GM12878 (cell line): ENCODE results near the gene TNFRSF6B. TPM values are rescaled to one million over a fixed set of nuclear protein-coding genes. Genes with fewer than 3 reads are reported as not detected.

Experiments used
- ATAC-seq: fragments of 200-7000 bp; cut with Tn5 transposase; 3 replicates; pipeline ENCODE4 v1.9.1; 2020; ENCODE audit warnings: mild to moderate bottlenecking, moderate library complexity
- BruUV-seq: library from RNA; stranded (reverse); fragments of 400-500 nt; replicated peaks from 2 replicates; lab custom pipeline; 2021; lab: Mats Ljungman, UMichigan
- CTCF ChIA-PET: fragments of 300-600 bp; sonication (Branson Sonifier 250); formaldehyde crosslinking; extraction: SDS; loops from one replicate; lab custom pipeline; 2021; ENCODE audit warnings: inconsistent platforms; lab: Yijun Ruan, JAX
- POLR2A ChIA-PET: fragments of 350-600 bp; formaldehyde crosslinking; extraction: SDS; loops from one replicate; lab custom pipeline; 2021; ENCODE audit warnings: inconsistent platforms; lab: Charles Lee
- RAD21 ChIA-PET: fragments of 300-600 bp; sonication (Branson Sonifier 250); formaldehyde crosslinking; loops from one replicate; lab custom pipeline; 2023; ENCODE audit warnings: antibody characterized with exemption; ENCODE audit not compliant: unreplicated experiment; lab: Charles Lee
- SMC1A ChIA-PET: fragments of 300-600 bp; sonication (Branson Sonifier 250); formaldehyde crosslinking; loops from one replicate; lab custom pipeline; 2023; ENCODE audit not compliant: unreplicated experiment, uncharacterized antibody; lab: Charles Lee
- DNase-seq: peaks from one replicate; pipeline ENCODE4 v3.0.0-alpha.2; 2011; ENCODE audit warnings: low read depth, low spot score
- FAIRE-seq: peaks from 3 replicates; lab custom pipeline; 2011; peaks lifted over from hg19 to GRCh38; lab: Jason Lieb, UNC
- H2AFZ ChIP-seq: 2 replicates; pipeline ENCODE4 v1.6.0; 2011; ENCODE audit warnings: low read depth, low read length, control low read depth; ENCODE audit not compliant: control insufficient read depth
- H3K27ac ChIP-seq: 2 replicates; pipeline ENCODE4 v1.5.1; 2011; ENCODE audit warnings: control low read depth; ENCODE audit not compliant: control insufficient read depth, insufficient read depth
- H3K27me3 ChIP-seq, 2 experiments: replicated peaks in 1 of 2; 2 replicates each; pipeline versions ENCODE4 v1.6.0 to v1.6.1; 2011; ENCODE audit warnings: low read length in 1 of 2; ENCODE audit not compliant: control insufficient read depth in 2 of 2, insufficient read depth in 2 of 2
- H3K36me3 ChIP-seq, 2 experiments: 2 replicates each; pipeline ENCODE4 v1.5.1; 2011; ENCODE audit warnings: low read length in 1 of 2; ENCODE audit not compliant: control insufficient read depth in 2 of 2, insufficient read depth in 2 of 2
- H3K4me1 ChIP-seq: 2 replicates; pipeline ENCODE4 v1.6.1; 2011; ENCODE audit warnings: mild to moderate bottlenecking, low read length, moderate library complexity, mixed read lengths; ENCODE audit not compliant: control insufficient read depth, insufficient read depth
- H3K4me2 ChIP-seq: 2 replicates; pipeline ENCODE4 v1.6.0; 2011; ENCODE audit warnings: control low read depth; ENCODE audit not compliant: control insufficient read depth, insufficient read depth
- H3K4me3 ChIP-seq: fragments of 200-600 bp; sonication (generic); 2 replicates; pipeline ENCODE4 v1.5.1; 2016
- H3K79me2 ChIP-seq: 2 replicates; pipeline ENCODE4 v1.6.0; 2011; ENCODE audit warnings: low read length; ENCODE audit not compliant: control insufficient read depth, insufficient read depth
- H3K9ac ChIP-seq: 2 replicates; pipeline ENCODE4 v1.8.0; 2011; ENCODE audit warnings: low read length, control low read depth, mixed read lengths; ENCODE audit not compliant: control insufficient read depth, insufficient read depth
- H3K9me3 ChIP-seq: replicated peaks from 3 replicates; pipeline ENCODE4 v1.5.1; 2011; ENCODE audit warnings: mild to moderate bottlenecking, low read length; ENCODE audit not compliant: control insufficient read depth, insufficient read depth
- H4K20me1 ChIP-seq: 2 replicates; pipeline ENCODE4 v1.6.0; 2011; ENCODE audit not compliant: control insufficient read depth, insufficient read depth
- GABPA ChIP-seq: IDR thresholded peaks from 2 replicates; pipeline ENCODE4 v1.6.1; 2014; ENCODE audit warnings: antibody characterized with exemption, low read depth, mild to moderate bottlenecking, inconsistent platforms
- JUNB ChIP-seq: IDR thresholded peaks from 2 replicates; pipeline ENCODE4 v1.6.1; 2016; ENCODE audit warnings: antibody characterized with exemption, mild to moderate bottlenecking
- KDM1A ChIP-seq: fragments of 200-600 bp; sonication (generic); IDR thresholded peaks from 2 replicates; pipeline ENCODE4 v1.6.1; 2016; ENCODE audit warnings: borderline replicate concordance
- NFXL1 ChIP-seq: fragments of 450-650 bp; IDR thresholded peaks from 2 replicates; pipeline ENCODE4 v1.6.1; 2017; ENCODE audit warnings: antibody characterized with exemption, mild to moderate bottlenecking, borderline replicate concordance
- POLR2A ChIP-seq: IDR thresholded peaks from 2 replicates; pipeline ENCODE4 v1.6.1; 2011; ENCODE audit warnings: low read depth, mild to moderate bottlenecking, low read length
- SP1 ChIP-seq: IDR thresholded peaks from one replicate; pipeline ENCODE4 v1.6.1; 2011; ENCODE audit warnings: low read depth, low read length
- ZNF24 ChIP-seq: fragments of 450-650 bp; IDR thresholded peaks from 2 replicates; pipeline ENCODE4 v1.6.1; 2017; ENCODE audit warnings: antibody characterized with exemption, mild to moderate bottlenecking
- ZSCAN29 ChIP-seq: fragments of 450-650 bp; IDR thresholded peaks from 2 replicates; pipeline ENCODE4 v1.6.1; 2017; ENCODE audit warnings: mild to moderate bottlenecking, moderate library complexity
- WGBS: methylation state at CpG from one replicate; pipeline ENCODE4 v1.1.6; 2016; ENCODE audit warnings: low lambda C conversion rate; ENCODE audit not compliant: insufficient replicate concordance, insufficient coverage; ENCODE audit errors: missing lambda C conversion rate; 5-methylcytosine and 5-hydroxymethylcytosine counted together
- in situ Hi-C: fragments of 300-500 bp; cut with MboI; formaldehyde crosslinking; loops from 9 replicates; pipeline ENCODE4 v1.14.3; 2018; ENCODE audit warnings: mixed read lengths
- intact Hi-C: fragments of 100-400 bp; cut with micrococcal nuclease; formaldehyde crosslinking; loops from one replicate; pipeline ENCODE4 v1.14.2; 2022; ENCODE audit not compliant: unreplicated experiment
- polyA plus RNA-seq, 11 experiments: library from polyadenylated mRNA; depleted of rRNA in 4 of 11; unstranded in 6 of 11; stranded (reverse) in 5 of 11; fragments of >200 nt; fragmentation: Nextera tagmentation in 4 of 11; fragmentation: Illumina TruSeq in 1 of 11; extraction: Ambion mirVana in 4 of 11; extraction: Trizol in 1 of 11; gene quantifications; 1 replicate in 1 of 11; 2 replicates in 10 of 11; pipeline versions ENCODE4 v1.2.1 to v1.2.3, GENCODE V29; 2011 to 2016; ENCODE audit warnings: inconsistent platforms in 2 of 11, missing spikeins in 2 of 11, low read depth in 1 of 11
- total RNA-seq, 4 experiments: library from RNA; depleted of rRNA in 3 of 4; stranded (reverse); fragments of >200 nt in 3 of 4; fragmentation: Illumina TruSeq in 1 of 4; extraction: Trizol in 1 of 4; gene quantifications; 2 replicates each; pipeline versions ENCODE4 v1.2.1 to v1.2.3, GENCODE V29; 2013 to 2021
- TF ChIP-seq, protein P1 (sequence below): fragments of 450-650 bp; IDR thresholded peaks from 2 replicates; pipeline ENCODE4 v1.6.1; 2017; ENCODE audit warnings: antibody characterized with exemption, mild to moderate bottlenecking, moderate library complexity
- TF ChIP-seq, protein P2 (sequence below): fragments of 450-650 bp; IDR thresholded peaks from 2 replicates; pipeline ENCODE4 v1.6.1; 2017; ENCODE audit warnings: borderline replicate concordance
- TF ChIP-seq, protein P3 (sequence below): fragments of 450-650 bp; formaldehyde crosslinking; IDR thresholded peaks from 2 replicates; pipeline ENCODE4 v1.4.0; 2020; ENCODE audit warnings: mild to moderate bottlenecking, moderate library complexity
- TF ChIP-seq, protein P4 (sequence below): IDR thresholded peaks from 2 replicates; pipeline ENCODE4 v1.6.1; 2011; ENCODE audit warnings: borderline replicate concordance, low read depth, mild to moderate bottlenecking, moderate library complexity, low read length; ENCODE audit not compliant: insufficient read depth, poor library complexity, severe bottlenecking

Gene TNFRSF6B
- total and polyA plus RNA-seq, 10 of the 15 experiments (the other 5 are each of a cell fraction or from before 2014, with no cell fraction given), result 0.67 to 2.2 (median 1.8) TPM; not detected in 7

DNA sequence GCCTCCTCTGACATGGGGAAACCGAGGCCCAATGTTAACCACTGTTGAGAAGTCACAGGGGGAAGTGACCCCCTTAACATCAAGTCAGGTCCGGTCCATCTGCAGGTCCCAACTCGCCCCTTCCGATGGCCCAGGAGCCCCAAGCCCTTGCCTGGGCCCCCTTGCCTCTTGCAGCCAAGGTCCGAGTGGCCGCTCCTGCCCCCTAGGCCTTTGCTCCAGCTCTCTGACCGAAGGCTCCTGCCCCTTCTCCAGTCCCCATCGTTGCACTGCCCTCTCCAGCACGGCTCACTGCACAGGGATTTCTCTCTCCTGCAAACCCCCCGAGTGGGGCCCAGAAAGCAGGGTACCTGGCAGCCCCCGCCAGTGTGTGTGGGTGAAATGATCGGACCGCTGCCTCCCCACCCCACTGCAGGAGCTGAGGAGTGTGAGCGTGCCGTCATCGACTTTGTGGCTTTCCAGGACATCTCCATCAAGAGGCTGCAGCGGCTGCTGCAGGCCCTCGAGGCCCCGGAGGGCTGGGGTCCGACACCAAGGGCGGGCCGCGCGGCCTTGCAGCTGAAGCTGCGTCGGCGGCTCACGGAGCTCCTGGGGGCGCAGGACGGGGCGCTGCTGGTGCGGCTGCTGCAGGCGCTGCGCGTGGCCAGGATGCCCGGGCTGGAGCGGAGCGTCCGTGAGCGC is 1.6 kb downstream of the TNFRSF6B start:
- ChIA-PET RAD21 (interaction anchor here (0.6 to 1.6 kb wide), 5 partner anchors 10 to 500 kb away, joined by 3 to 4 read pairs (median 3); partner anchors contain the start of genes ARFRP1, TPD52L2 and ZGPAT), SMC1A (interaction anchor here (1.6 kb wide), 2 partner anchors 38 to 160 kb away, joined by 3 to 4 read pairs; partner anchors contain the start of gene LIME1), CTCF (interaction anchor here (1.6 kb wide), 1 partner anchor 10 kb away, joined by 8 read pairs; the partner anchor contains the start of genes ARFRP1 and ZGPAT), POLR2A (interaction anchor here (1.6 kb wide), 1 partner anchor 123 kb away, joined by 7 read pairs; no protein-coding TSS in a partner anchor)
- FAIRE-seq (no peak), ATAC-seq (no peak), DNase-seq (no peak)
- intact Hi-C loops, result loop anchor here (2.0 kb wide), 1 partner anchor 89 kb away; no protein-coding TSS in a partner anchor
- no TSS peak for BruUV-seq
- H3K27me3 ChIP-seq, result no peaks in the 10 kb centered on the region
- H3K4me3 ChIP-seq, result no peak overlapping the region
- H3K4me2 ChIP-seq, result no peak overlapping the region
- no peak overlapping the region for H2AFZ ChIP-seq
- WGBS, result 98% methylated on average over 24 of the region's 40 CpGs
- no peaks in the 10 kb centered on the region for H3K79me2 ChIP-seq
- no peaks in the 10 kb centered on the region for H4K20me1 ChIP-seq
- no peak overlapping the region for H3K27ac ChIP-seq
- H3K9me3 ChIP-seq, result no peaks in the 10 kb centered on the region
- H3K4me1 ChIP-seq, result peaks cover 16% of the 10 kb centered on the region
- in situ Hi-C loops, result no loop called here
- H3K9ac ChIP-seq, result no peak overlapping the region
- no peaks in the 10 kb centered on the region; a peak in 1 of 4 replicates for H3K36me3 ChIP-seq
- TF ChIP-seq POLR2A (peak; percentile 49), GABPA (no peak), ZSCAN29 (no peak), KDM1A (no peak), NFXL1 (no peak), ZNF24 (no peak), SP1 (no peak), JUNB (no peak)
- TF ChIP-seq, protein P1, sequence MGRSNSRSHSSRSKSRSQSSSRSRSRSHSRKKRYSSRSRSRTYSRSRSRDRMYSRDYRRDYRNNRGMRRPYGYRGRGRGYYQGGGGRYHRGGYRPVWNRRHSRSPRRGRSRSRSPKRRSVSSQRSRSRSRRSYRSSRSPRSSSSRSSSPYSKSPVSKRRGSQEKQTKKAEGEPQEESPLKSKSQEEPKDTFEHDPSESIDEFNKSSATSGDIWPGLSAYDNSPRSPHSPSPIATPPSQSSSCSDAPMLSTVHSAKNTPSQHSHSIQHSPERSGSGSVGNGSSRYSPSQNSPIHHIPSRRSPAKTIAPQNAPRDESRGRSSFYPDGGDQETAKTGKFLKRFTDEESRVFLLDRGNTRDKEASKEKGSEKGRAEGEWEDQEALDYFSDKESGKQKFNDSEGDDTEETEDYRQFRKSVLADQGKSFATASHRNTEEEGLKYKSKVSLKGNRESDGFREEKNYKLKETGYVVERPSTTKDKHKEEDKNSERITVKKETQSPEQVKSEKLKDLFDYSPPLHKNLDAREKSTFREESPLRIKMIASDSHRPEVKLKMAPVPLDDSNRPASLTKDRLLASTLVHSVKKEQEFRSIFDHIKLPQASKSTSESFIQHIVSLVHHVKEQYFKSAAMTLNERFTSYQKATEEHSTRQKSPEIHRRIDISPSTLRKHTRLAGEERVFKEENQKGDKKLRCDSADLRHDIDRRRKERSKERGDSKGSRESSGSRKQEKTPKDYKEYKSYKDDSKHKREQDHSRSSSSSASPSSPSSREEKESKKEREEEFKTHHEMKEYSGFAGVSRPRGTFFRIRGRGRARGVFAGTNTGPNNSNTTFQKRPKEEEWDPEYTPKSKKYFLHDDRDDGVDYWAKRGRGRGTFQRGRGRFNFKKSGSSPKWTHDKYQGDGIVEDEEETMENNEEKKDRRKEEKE, result no peak
- TF ChIP-seq, protein P2, sequence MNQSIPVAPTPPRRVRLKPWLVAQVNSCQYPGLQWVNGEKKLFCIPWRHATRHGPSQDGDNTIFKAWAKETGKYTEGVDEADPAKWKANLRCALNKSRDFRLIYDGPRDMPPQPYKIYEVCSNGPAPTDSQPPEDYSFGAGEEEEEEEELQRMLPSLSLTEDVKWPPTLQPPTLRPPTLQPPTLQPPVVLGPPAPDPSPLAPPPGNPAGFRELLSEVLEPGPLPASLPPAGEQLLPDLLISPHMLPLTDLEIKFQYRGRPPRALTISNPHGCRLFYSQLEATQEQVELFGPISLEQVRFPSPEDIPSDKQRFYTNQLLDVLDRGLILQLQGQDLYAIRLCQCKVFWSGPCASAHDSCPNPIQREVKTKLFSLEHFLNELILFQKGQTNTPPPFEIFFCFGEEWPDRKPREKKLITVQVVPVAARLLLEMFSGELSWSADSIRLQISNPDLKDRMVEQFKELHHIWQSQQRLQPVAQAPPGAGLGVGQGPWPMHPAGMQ, result no peak
- TF ChIP-seq, protein P3, sequence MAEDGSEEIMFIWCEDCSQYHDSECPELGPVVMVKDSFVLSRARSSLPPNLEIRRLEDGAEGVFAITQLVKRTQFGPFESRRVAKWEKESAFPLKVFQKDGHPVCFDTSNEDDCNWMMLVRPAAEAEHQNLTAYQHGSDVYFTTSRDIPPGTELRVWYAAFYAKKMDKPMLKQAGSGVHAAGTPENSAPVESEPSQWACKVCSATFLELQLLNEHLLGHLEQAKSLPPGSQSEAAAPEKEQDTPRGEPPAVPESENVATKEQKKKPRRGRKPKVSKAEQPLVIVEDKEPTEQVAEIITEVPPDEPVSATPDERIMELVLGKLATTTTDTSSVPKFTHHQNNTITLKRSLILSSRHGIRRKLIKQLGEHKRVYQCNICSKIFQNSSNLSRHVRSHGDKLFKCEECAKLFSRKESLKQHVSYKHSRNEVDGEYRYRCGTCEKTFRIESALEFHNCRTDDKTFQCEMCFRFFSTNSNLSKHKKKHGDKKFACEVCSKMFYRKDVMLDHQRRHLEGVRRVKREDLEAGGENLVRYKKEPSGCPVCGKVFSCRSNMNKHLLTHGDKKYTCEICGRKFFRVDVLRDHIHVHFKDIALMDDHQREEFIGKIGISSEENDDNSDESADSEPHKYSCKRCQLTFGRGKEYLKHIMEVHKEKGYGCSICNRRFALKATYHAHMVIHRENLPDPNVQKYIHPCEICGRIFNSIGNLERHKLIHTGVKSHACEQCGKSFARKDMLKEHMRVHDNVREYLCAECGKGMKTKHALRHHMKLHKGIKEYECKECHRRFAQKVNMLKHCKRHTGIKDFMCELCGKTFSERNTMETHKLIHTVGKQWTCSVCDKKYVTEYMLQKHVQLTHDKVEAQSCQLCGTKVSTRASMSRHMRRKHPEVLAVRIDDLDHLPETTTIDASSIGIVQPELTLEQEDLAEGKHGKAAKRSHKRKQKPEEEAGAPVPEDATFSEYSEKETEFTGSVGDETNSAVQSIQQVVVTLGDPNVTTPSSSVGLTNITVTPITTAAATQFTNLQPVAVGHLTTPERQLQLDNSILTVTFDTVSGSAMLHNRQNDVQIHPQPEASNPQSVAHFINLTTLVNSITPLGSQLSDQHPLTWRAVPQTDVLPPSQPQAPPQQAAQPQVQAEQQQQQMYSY, result no peak
- TF ChIP-seq, protein P4, sequence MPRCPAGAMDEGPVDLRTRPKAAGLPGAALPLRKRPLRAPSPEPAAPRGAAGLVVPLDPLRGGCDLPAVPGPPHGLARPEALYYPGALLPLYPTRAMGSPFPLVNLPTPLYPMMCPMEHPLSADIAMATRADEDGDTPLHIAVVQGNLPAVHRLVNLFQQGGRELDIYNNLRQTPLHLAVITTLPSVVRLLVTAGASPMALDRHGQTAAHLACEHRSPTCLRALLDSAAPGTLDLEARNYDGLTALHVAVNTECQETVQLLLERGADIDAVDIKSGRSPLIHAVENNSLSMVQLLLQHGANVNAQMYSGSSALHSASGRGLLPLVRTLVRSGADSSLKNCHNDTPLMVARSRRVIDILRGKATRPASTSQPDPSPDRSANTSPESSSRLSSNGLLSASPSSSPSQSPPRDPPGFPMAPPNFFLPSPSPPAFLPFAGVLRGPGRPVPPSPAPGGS, result peak; percentile 10
